ENCODE results near the gene ACTR1A. TPM values are rescaled to one million over a fixed set of nuclear protein-coding genes. Genes with fewer than 3 reads are reported as not detected.

ACTR1A gene
- total RNA-seq, 1 donor from 2014 or later = 139 TPM

GRCh38 chr10:102545265-102545871, 42.9 kb upstream of the ACTR1A start:
- H3K4me3 Mint-ChIP-seq = no peak overlapping the region
- H3K27me3 Mint-ChIP-seq (ENCODE audit: low read depth) = no peaks in the 10 kb centered on the region
- no peaks in the 10 kb centered on the region for H3K4me1 Mint-ChIP-seq
- H3K9me3 Mint-ChIP-seq = no peaks in the 10 kb centered on the region
- peaks cover 6% of the 10 kb centered on the region for H3K36me3 Mint-ChIP-seq (ENCODE audit: low read depth)
- no peak overlapping the region for H3K27ac Mint-ChIP-seq (ENCODE audit: unreplicated experiment)
- no peak for DNase-seq (ENCODE audit: low read depth, low spot score)
- TF ChIP-seq, protein P1, sequence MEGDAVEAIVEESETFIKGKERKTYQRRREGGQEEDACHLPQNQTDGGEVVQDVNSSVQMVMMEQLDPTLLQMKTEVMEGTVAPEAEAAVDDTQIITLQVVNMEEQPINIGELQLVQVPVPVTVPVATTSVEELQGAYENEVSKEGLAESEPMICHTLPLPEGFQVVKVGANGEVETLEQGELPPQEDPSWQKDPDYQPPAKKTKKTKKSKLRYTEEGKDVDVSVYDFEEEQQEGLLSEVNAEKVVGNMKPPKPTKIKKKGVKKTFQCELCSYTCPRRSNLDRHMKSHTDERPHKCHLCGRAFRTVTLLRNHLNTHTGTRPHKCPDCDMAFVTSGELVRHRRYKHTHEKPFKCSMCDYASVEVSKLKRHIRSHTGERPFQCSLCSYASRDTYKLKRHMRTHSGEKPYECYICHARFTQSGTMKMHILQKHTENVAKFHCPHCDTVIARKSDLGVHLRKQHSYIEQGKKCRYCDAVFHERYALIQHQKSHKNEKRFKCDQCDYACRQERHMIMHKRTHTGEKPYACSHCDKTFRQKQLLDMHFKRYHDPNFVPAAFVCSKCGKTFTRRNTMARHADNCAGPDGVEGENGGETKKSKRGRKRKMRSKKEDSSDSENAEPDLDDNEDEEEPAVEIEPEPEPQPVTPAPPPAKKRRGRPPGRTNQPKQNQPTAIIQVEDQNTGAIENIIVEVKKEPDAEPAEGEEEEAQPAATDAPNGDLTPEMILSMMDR (conservative IDR thresholded peaks at IDR 0.05) = no peak

GRCh38 chr10:102542800-102543418, 40.4 kb upstream of the ACTR1A start:
- no peak for DNase-seq (ENCODE audit: low read depth, low spot score)
- Mint-ChIP-seq H3K4me3 (no peak overlapping the region), H3K27ac (ENCODE audit: unreplicated experiment) (no peak overlapping the region), H3K36me3 (ENCODE audit: low read depth) (no peaks in the 10 kb centered on the region), H3K27me3 (ENCODE audit: low read depth) (no peaks in the 10 kb centered on the region), H3K9me3 (no peaks in the 10 kb centered on the region), H3K4me1 (no peaks in the 10 kb centered on the region)
- TF ChIP-seq, protein P1 (conservative IDR thresholded peaks at IDR 0.05) = no peak

- no peaks in the 10 kb centered on the region for H3K9me3 Mint-ChIP-seq
- no peaks in the 10 kb centered on the region for H3K4me1 Mint-ChIP-seq
- TF ChIP-seq, protein P1 (conservative IDR thresholded peaks at IDR 0.05) = peak; percentile 53
- no peak overlapping the region for H3K4me3 Mint-ChIP-seq
- no peaks in the 10 kb centered on the region for H3K36me3 Mint-ChIP-seq (ENCODE audit: low read depth)
- no peak for DNase-seq (ENCODE audit: low read depth, low spot score)
- H3K27ac Mint-ChIP-seq (ENCODE audit: unreplicated experiment) = no peak overlapping the region
- no peaks in the 10 kb centered on the region for H3K27me3 Mint-ChIP-seq (ENCODE audit: low read depth)
Measured at GRCh38 chr10:102540023-102540422, 37.5 kb upstream of the ACTR1A start.

DNA sequence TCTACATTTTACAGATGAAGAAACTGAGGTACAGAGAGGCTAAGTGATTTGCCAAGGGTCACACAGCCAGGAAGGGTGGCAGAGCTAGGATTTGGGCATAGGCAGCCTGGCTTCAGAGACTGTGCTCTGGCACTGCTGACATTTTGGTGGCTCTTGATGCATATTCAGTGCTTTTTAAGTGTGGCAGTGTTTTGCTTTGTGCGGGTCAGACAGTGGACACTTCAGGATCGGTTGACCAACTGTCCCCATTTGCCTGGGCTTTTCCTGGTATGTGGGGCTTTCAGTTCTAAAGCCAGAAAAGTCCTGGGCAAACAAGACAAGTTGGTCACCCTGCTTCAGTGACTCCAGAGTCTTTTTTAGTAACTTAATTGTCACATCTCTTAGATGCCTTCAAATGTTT, 36.3 kb upstream of the ACTR1A start:
- Mint-ChIP-seq H3K9me3 (no peaks in the 10 kb centered on the region), H3K27ac (ENCODE audit: unreplicated experiment) (no peak overlapping the region), H3K27me3 (ENCODE audit: low read depth) (no peaks in the 10 kb centered on the region), H3K4me3 (no peak overlapping the region), H3K36me3 (ENCODE audit: low read depth) (no peaks in the 10 kb centered on the region), H3K4me1 (no peaks in the 10 kb centered on the region)
- DNase-seq (ENCODE audit: low read depth, low spot score) = no peak
- TF ChIP-seq, protein P1 (conservative IDR thresholded peaks at IDR 0.05) = no peak

GRCh38 chr10:102537948-102538347, 35.4 kb upstream of the ACTR1A start:
- TF ChIP-seq, protein P1 (conservative IDR thresholded peaks at IDR 0.05) = no peak
- no peaks in the 10 kb centered on the region for H3K4me1 Mint-ChIP-seq
- no peaks in the 10 kb centered on the region for H3K27me3 Mint-ChIP-seq (ENCODE audit: low read depth)
- DNase-seq (ENCODE audit: low read depth, low spot score) = no peak
- H3K36me3 Mint-ChIP-seq (ENCODE audit: low read depth) = peaks cover under 1% of the 10 kb centered on the region
- no peak overlapping the region for H3K4me3 Mint-ChIP-seq
- H3K9me3 Mint-ChIP-seq = no peaks in the 10 kb centered on the region
- H3K27ac Mint-ChIP-seq (ENCODE audit: unreplicated experiment) = no peak overlapping the region

Measured in neural crest cell (in vitro differentiated cells).